ENCODE data around the gene EEF1A1. TPM values are rescaled to one million over a fixed set of nuclear protein-coding genes. Genes with fewer than 3 reads are reported as not detected.

EEF1A1 gene
- total RNA-seq, 2 donors from 2014 or later = 6,474 to 10,301 TPM

DNA sequence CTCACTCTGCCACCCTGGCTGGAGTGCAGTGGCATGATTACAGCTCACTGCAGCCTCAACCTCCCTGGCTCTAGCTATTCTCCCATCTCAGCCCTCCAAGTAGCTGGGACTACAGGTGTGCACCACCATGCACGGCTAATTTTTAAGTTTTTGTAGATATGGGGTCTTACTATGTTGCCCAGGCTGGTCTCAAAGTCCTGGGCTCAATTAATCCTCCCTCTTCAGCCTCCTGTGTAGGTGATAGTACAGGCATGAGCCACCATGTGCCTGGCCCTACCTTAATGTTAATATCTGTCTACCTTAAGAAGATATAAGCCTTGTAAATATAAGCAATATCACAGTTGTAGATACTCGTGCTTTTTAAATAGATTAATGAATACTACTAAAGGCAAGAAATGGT is 16.7 kb downstream of the EEF1A1 start:
- intact Hi-C loops (cut with DNase I) = no loop called here
- H3K27me3 ChIP-seq (replicated peaks; ENCODE audit: insufficient read depth) = no peaks in the 10 kb centered on the region
- no peak overlapping the region for H3K27ac ChIP-seq
- no peaks in the 10 kb centered on the region for H3K9me3 ChIP-seq
- no peak for DNase-seq (ENCODE audit: low spot score)
- TF ChIP-seq, protein P1, sequence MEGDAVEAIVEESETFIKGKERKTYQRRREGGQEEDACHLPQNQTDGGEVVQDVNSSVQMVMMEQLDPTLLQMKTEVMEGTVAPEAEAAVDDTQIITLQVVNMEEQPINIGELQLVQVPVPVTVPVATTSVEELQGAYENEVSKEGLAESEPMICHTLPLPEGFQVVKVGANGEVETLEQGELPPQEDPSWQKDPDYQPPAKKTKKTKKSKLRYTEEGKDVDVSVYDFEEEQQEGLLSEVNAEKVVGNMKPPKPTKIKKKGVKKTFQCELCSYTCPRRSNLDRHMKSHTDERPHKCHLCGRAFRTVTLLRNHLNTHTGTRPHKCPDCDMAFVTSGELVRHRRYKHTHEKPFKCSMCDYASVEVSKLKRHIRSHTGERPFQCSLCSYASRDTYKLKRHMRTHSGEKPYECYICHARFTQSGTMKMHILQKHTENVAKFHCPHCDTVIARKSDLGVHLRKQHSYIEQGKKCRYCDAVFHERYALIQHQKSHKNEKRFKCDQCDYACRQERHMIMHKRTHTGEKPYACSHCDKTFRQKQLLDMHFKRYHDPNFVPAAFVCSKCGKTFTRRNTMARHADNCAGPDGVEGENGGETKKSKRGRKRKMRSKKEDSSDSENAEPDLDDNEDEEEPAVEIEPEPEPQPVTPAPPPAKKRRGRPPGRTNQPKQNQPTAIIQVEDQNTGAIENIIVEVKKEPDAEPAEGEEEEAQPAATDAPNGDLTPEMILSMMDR (IDR thresholded peaks at IDR 0.05) = no peak
- TF ChIP-seq POLR2AphosphoS5 (IDR thresholded peaks at IDR 0.05) (no peak), POLR2A (IDR thresholded peaks at IDR 0.05) (no peak)
- H3K4me3 ChIP-seq = no peak overlapping the region
- WGBS = 91% methylated on average over 2 of the region's 2 CpGs
- H3K4me1 ChIP-seq (replicated peaks) = no peaks in the 10 kb centered on the region
- no peaks in the 10 kb centered on the region for H3K36me3 ChIP-seq

DNA sequence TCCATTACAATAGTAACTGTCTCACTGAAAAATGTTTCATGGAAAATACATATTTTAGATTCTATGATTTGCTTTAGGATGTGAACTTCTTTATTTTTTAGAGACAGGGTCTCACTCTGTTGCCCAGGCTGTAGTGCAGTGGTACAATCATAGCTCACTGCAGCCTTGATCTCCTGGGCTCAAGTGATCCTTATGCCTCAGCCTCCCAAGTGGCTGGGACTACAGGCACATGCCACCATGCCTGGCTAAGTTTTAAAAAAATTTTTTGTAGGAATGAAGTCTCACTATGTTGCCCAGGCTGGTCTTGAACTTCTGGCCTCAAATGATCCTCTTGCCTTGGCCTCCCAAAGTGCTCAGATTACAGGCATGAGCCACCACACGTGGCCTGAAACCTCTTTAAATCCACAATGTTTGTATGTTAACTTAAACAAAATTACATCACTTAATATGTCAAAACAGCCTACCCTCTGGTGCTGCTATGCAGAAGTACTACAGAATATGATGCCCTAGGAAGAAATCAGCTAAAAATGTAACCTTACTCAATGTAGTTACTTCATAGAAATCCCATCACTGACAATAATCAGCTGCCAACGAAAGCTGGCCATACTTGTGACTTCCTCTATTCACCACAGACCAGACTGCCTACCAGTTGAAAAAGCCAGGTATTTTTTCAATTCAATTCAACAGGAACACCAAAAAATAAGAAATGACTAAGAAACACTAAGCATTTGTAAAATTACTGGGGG is 17.6 kb downstream of the EEF1A1 start:
- no peak for DNase-seq (ENCODE audit: low spot score)
- Histone ChIP-seq H3K4me3 (no peak overlapping the region), H3K4me1 (replicated peaks) (no peaks in the 10 kb centered on the region), H3K27me3 (replicated peaks; ENCODE audit: insufficient read depth) (no peaks in the 10 kb centered on the region), H3K27ac (no peak overlapping the region), H3K36me3 (peaks cover 0 to 5% of the 10 kb centered on the region in 2 donors), H3K9me3 (no peaks in the 10 kb centered on the region)
- 54% methylated on average over 2 of the region's 2 CpGs for WGBS
- TF ChIP-seq POLR2AphosphoS5 (IDR thresholded peaks at IDR 0.05) (no peak), POLR2A (IDR thresholded peaks at IDR 0.05) (no peak)
- TF ChIP-seq, protein P1 (IDR thresholded peaks at IDR 0.05) = no peak
- intact Hi-C loops (cut with DNase I) = no loop called here

DNA sequence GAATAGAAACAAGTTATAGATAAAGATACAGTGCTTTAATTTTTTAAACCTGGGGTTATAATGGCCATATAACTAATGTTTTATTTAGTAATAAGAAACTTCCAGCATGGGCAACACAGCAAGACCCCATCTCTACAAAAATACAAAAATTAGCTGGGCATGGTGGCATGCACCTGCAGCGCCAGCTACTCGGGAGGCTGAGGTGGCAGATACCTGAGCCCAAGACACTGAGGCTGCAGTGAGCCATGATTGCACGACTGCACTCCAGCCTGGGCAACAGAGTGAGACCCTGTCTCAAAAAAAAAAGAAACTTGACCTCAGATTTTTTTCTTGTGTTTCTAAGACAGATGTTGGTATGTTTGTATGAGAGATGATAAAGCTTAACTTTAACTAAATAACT is 22.9 kb downstream of the EEF1A1 start:
- intact Hi-C loops (cut with DNase I) = no loop called here
- Histone ChIP-seq H3K36me3 (peaks cover 4 to 5% of the 10 kb centered on the region in 2 donors), H3K27ac (no peak overlapping the region), H3K4me1 (replicated peaks) (no peaks in the 10 kb centered on the region), H3K9me3 (no peaks in the 10 kb centered on the region), H3K27me3 (replicated peaks; ENCODE audit: insufficient read depth) (no peaks in the 10 kb centered on the region), H3K4me3 (no peak overlapping the region)
- 96% methylated on average over 3 of the region's 3 CpGs for WGBS
- no peak for DNase-seq (ENCODE audit: low spot score)
- TF ChIP-seq, protein P1 (IDR thresholded peaks at IDR 0.05) = no peak
- no peak for TF ChIP-seq POLR2AphosphoS5 (IDR thresholded peaks at IDR 0.05)
- no peak for TF ChIP-seq POLR2A (IDR thresholded peaks at IDR 0.05)

DNA sequence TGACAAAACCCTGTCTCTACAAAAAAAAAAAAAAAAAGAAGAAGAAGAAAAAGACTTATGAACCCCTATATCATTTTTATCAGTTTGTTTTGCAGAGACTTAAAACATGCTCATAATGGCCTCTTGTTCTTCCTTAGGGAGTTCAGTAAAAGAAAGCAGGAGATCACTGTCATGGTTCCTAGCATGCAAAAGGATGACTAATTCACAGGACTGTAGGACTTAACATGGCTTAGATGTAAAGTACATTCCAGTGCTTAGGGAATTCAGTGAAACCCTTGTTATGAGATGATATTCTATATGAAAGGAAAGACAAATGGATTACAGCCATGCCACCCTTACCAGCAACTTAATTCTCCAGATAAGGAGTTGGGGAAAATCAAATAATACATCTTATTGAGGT is 29.5 kb downstream of the EEF1A1 start:
- H3K36me3 ChIP-seq = peaks cover 0 to 4% of the 10 kb centered on the region in 2 donors
- no peaks in the 10 kb centered on the region for H3K9me3 ChIP-seq
- intact Hi-C loops (cut with DNase I) = no loop called here
- H3K4me1 ChIP-seq (replicated peaks) = no peaks in the 10 kb centered on the region
- H3K4me3 ChIP-seq = no peak overlapping the region
- no peak for TF ChIP-seq POLR2A (IDR thresholded peaks at IDR 0.05)
- TF ChIP-seq, protein P1 (IDR thresholded peaks at IDR 0.05) = no peak
- no peak for TF ChIP-seq POLR2AphosphoS5 (IDR thresholded peaks at IDR 0.05)
- H3K27me3 ChIP-seq (replicated peaks; ENCODE audit: insufficient read depth) = no peaks in the 10 kb centered on the region
- no peak overlapping the region for H3K27ac ChIP-seq
- no peak for DNase-seq (ENCODE audit: low spot score)

DNA sequence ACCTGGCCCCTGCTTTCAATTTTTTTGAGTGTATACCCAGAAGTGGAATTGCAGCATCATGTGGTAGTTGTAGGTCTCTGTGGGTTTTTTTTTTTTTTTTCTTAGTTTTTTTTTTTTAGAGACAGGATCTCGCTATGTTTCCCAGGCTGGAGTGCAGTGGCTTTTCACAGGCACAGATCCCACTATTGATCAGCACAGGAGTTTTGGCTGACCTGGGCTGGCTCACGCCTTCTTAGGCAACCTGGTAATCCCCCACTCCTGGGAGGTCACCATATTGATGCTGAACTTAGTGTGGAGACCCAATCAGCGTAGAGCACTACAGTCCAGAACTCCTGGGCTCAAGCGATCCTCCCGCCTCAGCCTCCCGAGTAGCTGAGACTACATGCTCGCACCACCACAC is 33.4 kb downstream of the EEF1A1 start:
- TF ChIP-seq, protein P1 (IDR thresholded peaks at IDR 0.05) = no peak
- no peak for TF ChIP-seq POLR2AphosphoS5 (IDR thresholded peaks at IDR 0.05)
- Histone ChIP-seq H3K4me1 (replicated peaks) (no peaks in the 10 kb centered on the region), H3K27ac (no peak overlapping the region), H3K9me3 (no peaks in the 10 kb centered on the region), H3K4me3 (no peak overlapping the region), H3K36me3 (no peaks in the 10 kb centered on the region), H3K27me3 (replicated peaks; ENCODE audit: insufficient read depth) (no peaks in the 10 kb centered on the region)
- intact Hi-C loops (cut with DNase I) = no loop called here
- no peak for DNase-seq (ENCODE audit: low spot score)
- WGBS = over 99% methylated on average over 7 of the region's 7 CpGs

All from prostate gland (tissue), 2 donors.